ENCODE measurements around the gene TOP3A.

DNA sequence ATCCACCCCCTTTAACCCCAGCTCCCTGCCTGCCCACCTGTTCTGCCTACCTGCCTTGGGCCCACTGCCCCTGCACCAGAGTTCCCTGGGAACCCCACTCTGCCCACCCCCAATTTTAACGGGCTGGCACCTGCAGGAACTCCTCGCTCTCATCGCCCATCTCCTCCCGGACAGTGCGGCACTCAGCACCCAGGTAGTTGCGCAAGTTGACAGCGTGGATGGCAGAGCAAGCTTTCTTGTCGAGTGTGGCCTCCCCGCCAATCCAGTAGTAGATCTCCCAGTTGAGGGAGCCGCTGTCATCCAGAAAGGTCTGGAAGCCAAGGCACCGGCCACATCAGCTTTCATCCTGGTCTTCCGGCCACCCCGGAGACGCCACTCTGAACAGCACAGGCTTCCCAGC is 64.1 kb downstream of the TOP3A start:
- no peak for TF ChIP-seq POLR2A (IDR thresholded peaks at IDR 0.05)
- no peak for TF ChIP-seq CTCF (IDR thresholded peaks at IDR 0.05)
- TF ChIP-seq POLR2AphosphoS5 (IDR thresholded peaks at IDR 0.05): no peak
- TF ChIP-seq EP300 (IDR thresholded peaks at IDR 0.05): no peak
